ENCODE measurements around the gene RAPGEF6. TPM values are rescaled to one million over a fixed set of nuclear protein-coding genes. Genes with fewer than 3 reads are reported as not detected.
"Not testable (repeated sequence)": the region's sequence is repeated elsewhere in the genome, so short reads cannot be mapped to it uniquely, and the experiment has no call there.

Gene RAPGEF6
- total RNA-seq, 1 experiment from 2014 or later, result 50.7 TPM

GRCh38 chr5:131593921-131594320 lies 41.1 kb downstream of the RAPGEF6 start:
- H3K79me2 ChIP-seq (ENCODE audit: low read length), result peaks cover 99% of the 10 kb centered on the region
- H3K4me1 ChIP-seq (ENCODE audit: low read length), result peaks cover 36% of the 10 kb centered on the region

GRCh38 chr5:131593436-131593835 lies 41.6 kb downstream of the RAPGEF6 start:
- not testable (repeated sequence) for DNase-seq; H2AFZ ChIP-seq (ENCODE audit: low read length); H4K20me1 ChIP-seq (ENCODE audit: insufficient read depth, low read depth, low read length); H3K9ac ChIP-seq (ENCODE audit: low read length); H3K27me3 ChIP-seq (ENCODE audit: low read length); H3K9me2 ChIP-seq (replicated peaks; ENCODE audit: insufficient read depth, low read length); H3K9me3 ChIP-seq (ENCODE audit: low read length); H3K4me3 ChIP-seq (ENCODE audit: low read length)
- peaks cover 99% of the 10 kb centered on the region for H3K79me2 ChIP-seq (ENCODE audit: low read length)
- peak overlapping the region; percentile 53 for H3K27ac ChIP-seq (ENCODE audit: low read length)
- H3K4me1 ChIP-seq (ENCODE audit: low read length), result peaks cover 36% of the 10 kb centered on the region
- H3K4me2 ChIP-seq (ENCODE audit: low read depth, low read length, poor library complexity, severe bottlenecking), result peak overlapping the region; percentile 4
- H3K36me3 ChIP-seq (ENCODE audit: insufficient read depth, low read length), result peaks cover 35% of the 10 kb centered on the region

More at GRCh38 chr5:131593921-131594320, 41.1 kb downstream of the RAPGEF6 start:
- Histone ChIP-seq H3K4me3 (ENCODE audit: low read length) (no peak overlapping the region), H3K36me3 (ENCODE audit: insufficient read depth, low read length) (peaks cover 33% of the 10 kb centered on the region), H3K9me3 (ENCODE audit: low read length) (no peaks in the 10 kb centered on the region), H2AFZ (ENCODE audit: low read length) (no peak overlapping the region), H3K27ac (ENCODE audit: low read length) (peak overlapping the region; percentile 53), H3K9me2 (replicated peaks; ENCODE audit: insufficient read depth, low read length) (no peaks in the 10 kb centered on the region), H4K20me1 (ENCODE audit: insufficient read depth, low read depth, low read length) (no peaks in the 10 kb centered on the region), H3K4me2 (ENCODE audit: low read depth, low read length, poor library complexity, severe bottlenecking) (peak overlapping the region; percentile 4), H3K9ac (ENCODE audit: low read length) (no peak overlapping the region), H3K27me3 (ENCODE audit: low read length) (no peaks in the 10 kb centered on the region)
- DNase-seq, result no peak

DNA sequence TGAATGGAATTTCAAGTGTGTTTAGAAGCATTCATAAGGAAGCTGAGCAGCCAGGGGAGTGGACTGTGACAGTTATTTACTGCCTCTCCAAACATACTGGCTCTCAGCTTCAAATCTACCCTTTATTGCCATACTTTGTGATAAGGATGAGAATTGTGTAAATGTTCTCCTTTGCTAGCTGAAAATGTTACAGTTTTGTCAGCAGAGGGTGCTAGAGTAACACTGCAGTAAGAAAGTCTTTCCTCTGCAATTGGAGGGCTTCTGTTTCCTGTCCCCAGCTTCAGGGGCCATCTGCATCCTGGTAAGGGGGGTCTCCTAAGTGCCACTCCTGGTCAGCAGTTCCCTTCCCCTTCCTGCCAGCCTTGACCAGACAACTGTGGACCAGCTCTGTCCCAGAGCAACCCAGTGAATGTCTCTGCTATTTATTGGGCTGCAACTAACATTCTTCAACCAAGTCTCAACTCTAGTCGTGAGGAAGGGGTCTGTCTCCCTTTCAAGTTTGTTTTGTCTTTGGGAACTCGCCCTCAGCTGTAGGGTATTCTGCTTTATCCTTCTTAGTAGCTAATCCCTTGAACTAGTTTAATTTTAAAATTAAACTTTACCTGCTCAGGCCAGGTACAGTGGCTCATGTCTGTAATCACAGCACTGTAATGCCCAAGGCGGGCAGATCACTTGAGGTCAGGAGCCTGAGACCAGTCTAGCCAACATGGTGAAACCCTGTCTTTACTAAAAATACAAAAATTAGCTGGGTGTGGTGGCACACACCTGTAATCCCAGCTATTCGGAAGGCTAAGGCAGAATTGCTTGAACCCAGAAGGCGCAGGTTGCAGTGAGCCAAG lies 45.3 kb downstream of the RAPGEF6 start:
- Histone ChIP-seq H3K9ac (ENCODE audit: low read length) (no peak overlapping the region), H3K4me2 (ENCODE audit: low read depth, low read length, poor library complexity, severe bottlenecking) (no peak overlapping the region), H3K4me1 (ENCODE audit: low read length) (peaks cover 16% of the 10 kb centered on the region), H3K27me3 (ENCODE audit: low read length) (no peaks in the 10 kb centered on the region), H4K20me1 (ENCODE audit: insufficient read depth, low read depth, low read length) (no peaks in the 10 kb centered on the region), H3K9me3 (ENCODE audit: low read length) (no peaks in the 10 kb centered on the region), H2AFZ (ENCODE audit: low read length) (no peak overlapping the region), H3K27ac (ENCODE audit: low read length) (no peak overlapping the region), H3K9me2 (replicated peaks; ENCODE audit: insufficient read depth, low read length) (no peaks in the 10 kb centered on the region), H3K4me3 (ENCODE audit: low read length) (no peak overlapping the region), H3K36me3 (ENCODE audit: insufficient read depth, low read length) (peaks cover 31% of the 10 kb centered on the region), H3K79me2 (ENCODE audit: low read length) (peaks cover 100% of the 10 kb centered on the region)
- DNase-seq, result peak; percentile 79

- no peaks in the 10 kb centered on the region for H3K9me2 ChIP-seq (replicated peaks; ENCODE audit: insufficient read depth, low read length)
- H2AFZ ChIP-seq (ENCODE audit: low read length), result no peak overlapping the region
- no peak overlapping the region for H3K9ac ChIP-seq (ENCODE audit: low read length)
- H3K4me3 ChIP-seq (ENCODE audit: low read length), result no peak overlapping the region
- no peak overlapping the region for H3K27ac ChIP-seq (ENCODE audit: low read length)
- H3K4me1 ChIP-seq (ENCODE audit: low read length), result no peaks in the 10 kb centered on the region
- no peak overlapping the region for H3K4me2 ChIP-seq (ENCODE audit: low read depth, low read length, poor library complexity, severe bottlenecking)
- H3K9me3 ChIP-seq (ENCODE audit: low read length), result no peaks in the 10 kb centered on the region
- H3K36me3 ChIP-seq (ENCODE audit: insufficient read depth, low read length), result peaks cover 40% of the 10 kb centered on the region
- no peaks in the 10 kb centered on the region for H4K20me1 ChIP-seq (ENCODE audit: insufficient read depth, low read depth, low read length)
- DNase-seq, result no peak
- no peaks in the 10 kb centered on the region for H3K27me3 ChIP-seq (ENCODE audit: low read length)
- peaks cover 100% of the 10 kb centered on the region for H3K79me2 ChIP-seq (ENCODE audit: low read length)
Observed at GRCh38 chr5:131587541-131587940, 47.5 kb downstream of the RAPGEF6 start.

DNA sequence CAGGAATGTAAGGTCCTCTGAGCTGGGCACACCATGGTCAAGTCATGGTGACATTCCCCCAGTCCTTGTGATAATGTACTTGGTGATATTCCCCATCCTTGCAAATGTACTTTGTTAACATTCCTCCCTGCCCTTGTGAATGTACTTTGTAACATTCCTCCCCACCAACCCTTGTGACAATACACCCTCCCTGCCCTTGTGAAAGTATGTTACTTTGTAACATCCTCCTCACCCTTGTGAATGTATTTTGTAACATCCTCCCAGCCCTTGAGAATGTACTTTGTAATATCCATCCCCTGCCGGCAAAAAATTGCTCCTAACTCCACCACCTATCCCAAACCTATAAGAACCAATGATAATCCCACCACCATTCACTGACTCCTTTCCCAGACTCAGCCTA lies 53.3 kb downstream of the RAPGEF6 start:
- DNase-seq, result no peak
- Histone ChIP-seq H4K20me1 (ENCODE audit: insufficient read depth, low read depth, low read length) (no peaks in the 10 kb centered on the region), H3K79me2 (ENCODE audit: low read length) (peaks cover 95% of the 10 kb centered on the region), H3K4me3 (ENCODE audit: low read length) (no peak overlapping the region), H3K9me2 (replicated peaks; ENCODE audit: insufficient read depth, low read length) (no peaks in the 10 kb centered on the region), H3K9me3 (ENCODE audit: low read length) (no peaks in the 10 kb centered on the region; the same call in 1 of the 2 replicates), H3K4me1 (ENCODE audit: low read length) (no peaks in the 10 kb centered on the region), H3K4me2 (ENCODE audit: low read depth, low read length, poor library complexity, severe bottlenecking) (no peak overlapping the region), H3K27ac (ENCODE audit: low read length) (no peak overlapping the region), H3K9ac (ENCODE audit: low read length) (no peak overlapping the region), H2AFZ (ENCODE audit: low read length) (no peak overlapping the region), H3K27me3 (ENCODE audit: low read length) (no peaks in the 10 kb centered on the region), H3K36me3 (ENCODE audit: insufficient read depth, low read length) (peaks cover 41% of the 10 kb centered on the region)

- Histone ChIP-seq H3K27ac (ENCODE audit: low read length) (no peak overlapping the region), H3K27me3 (ENCODE audit: low read length) (no peaks in the 10 kb centered on the region), H3K4me2 (ENCODE audit: low read depth, low read length, poor library complexity, severe bottlenecking) (no peak overlapping the region), H3K4me3 (ENCODE audit: low read length) (no peak overlapping the region), H3K9me3 (ENCODE audit: low read length) (no peaks in the 10 kb centered on the region; the same call in 1 of the 2 replicates), H3K36me3 (ENCODE audit: insufficient read depth, low read length) (peaks cover 35% of the 10 kb centered on the region), H3K79me2 (ENCODE audit: low read length) (peaks cover 96% of the 10 kb centered on the region), H4K20me1 (ENCODE audit: insufficient read depth, low read depth, low read length) (0 out of 2 replicates have a peak, but pooled peaks cover 3% of the 10 kb centered on the region), H2AFZ (ENCODE audit: low read length) (no peak overlapping the region), H3K4me1 (ENCODE audit: low read length) (no peaks in the 10 kb centered on the region), H3K9me2 (replicated peaks; ENCODE audit: insufficient read depth, low read length) (no peaks in the 10 kb centered on the region), H3K9ac (ENCODE audit: low read length) (no peak overlapping the region)
- DNase-seq, result no peak
Observed at GRCh38 chr5:131579917-131580671, 54.9 kb downstream of the RAPGEF6 start.

- H3K79me2 ChIP-seq (ENCODE audit: low read length), result peaks cover 95% of the 10 kb centered on the region
- H3K9me2 ChIP-seq (replicated peaks; ENCODE audit: insufficient read depth, low read length), result no peaks in the 10 kb centered on the region
- H3K4me3 ChIP-seq (ENCODE audit: low read length), result no peak overlapping the region
- no peak overlapping the region for H3K9ac ChIP-seq (ENCODE audit: low read length)
- H4K20me1 ChIP-seq (ENCODE audit: insufficient read depth, low read depth, low read length), result peaks cover 9% of the 10 kb centered on the region
- no peak overlapping the region for H3K4me2 ChIP-seq (ENCODE audit: low read depth, low read length, poor library complexity, severe bottlenecking)
- H2AFZ ChIP-seq (ENCODE audit: low read length), result no peak overlapping the region
- no peaks in the 10 kb centered on the region for H3K4me1 ChIP-seq (ENCODE audit: low read length)
- no peaks in the 10 kb centered on the region for H3K9me3 ChIP-seq (ENCODE audit: low read length)
- no peak overlapping the region for H3K27ac ChIP-seq (ENCODE audit: low read length)
- H3K36me3 ChIP-seq (ENCODE audit: insufficient read depth, low read length), result peaks cover 9% of the 10 kb centered on the region; the same call in 1 of the 2 replicates
- no peak for DNase-seq
- no peaks in the 10 kb centered on the region for H3K27me3 ChIP-seq (ENCODE audit: low read length)
Observed at GRCh38 chr5:131575660-131576227, 59.3 kb downstream of the RAPGEF6 start.

DNA sequence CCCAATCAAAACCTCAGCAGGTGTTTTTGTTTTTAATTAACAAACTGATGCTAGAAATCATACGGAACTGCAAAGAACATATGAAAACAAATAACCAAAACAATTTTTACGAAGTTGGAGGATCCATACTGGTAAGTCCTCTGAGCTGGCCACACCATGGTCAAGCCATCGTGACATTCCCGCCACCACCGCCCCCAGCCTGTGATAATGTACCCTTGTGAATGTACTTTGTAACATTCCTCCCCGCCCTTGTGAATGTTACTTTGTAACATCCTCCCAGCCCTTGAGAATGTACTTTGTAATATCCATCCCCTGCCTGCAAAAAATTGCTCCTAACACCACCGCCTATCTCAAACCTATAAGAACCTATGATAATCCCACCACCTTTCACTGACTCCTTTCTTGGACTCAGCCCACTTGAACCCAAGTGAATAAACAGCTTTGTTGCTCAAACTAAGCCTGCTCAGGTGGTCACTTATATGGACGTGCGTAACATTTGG lies 63.3 kb downstream of the RAPGEF6 start:
- Histone ChIP-seq H3K9me2 (replicated peaks; ENCODE audit: insufficient read depth, low read length) (no peaks in the 10 kb centered on the region), H3K79me2 (ENCODE audit: low read length) (peaks cover 98% of the 10 kb centered on the region), H3K9me3 (ENCODE audit: low read length) (no peaks in the 10 kb centered on the region), H3K27me3 (ENCODE audit: low read length) (no peaks in the 10 kb centered on the region), H3K9ac (ENCODE audit: low read length) (no peak overlapping the region), H3K36me3 (ENCODE audit: insufficient read depth, low read length) (no peaks in the 10 kb centered on the region), H3K4me1 (ENCODE audit: low read length) (no peaks in the 10 kb centered on the region), H3K4me3 (ENCODE audit: low read length) (no peak overlapping the region), H4K20me1 (ENCODE audit: insufficient read depth, low read depth, low read length) (peaks cover 9% of the 10 kb centered on the region), H3K27ac (ENCODE audit: low read length) (no peak overlapping the region), H2AFZ (ENCODE audit: low read length) (no peak overlapping the region), H3K4me2 (ENCODE audit: low read depth, low read length, poor library complexity, severe bottlenecking) (no peak overlapping the region)
- DNase-seq, result no peak
